Measurements from ENCODE around the gene ATP8B2.
A peak's percentile ranks its signal among the peaks of the same experiment; 100 is the strongest.
"Not testable (repeated sequence)": the region's sequence is repeated elsewhere in the genome, so short reads cannot be mapped to it uniquely, and the experiment has no call there.

The ATP8B2 gene

GRCh38 chr1:154324669-154325582 is at the start of gene ATP8B2:
ATP8B2 (plus strand) TSS chr1:154325525; CDS start chr1:154328142, 2,617 bp downstream.
- DNase-seq (ENCODE audit: low spot score), result peak; percentile 91

- no peak for DNase-seq (ENCODE audit: low spot score)
These were observed 48.5 kb upstream of the ATP8B2 start for GRCh38 chr1:154276797-154277196.

- DNase-seq (ENCODE audit: low spot score), result not testable (repeated sequence)
These were observed 37.7 kb upstream of the ATP8B2 start for GRCh38 chr1:154287591-154287990.

GRCh38 chr1:154288661-154289060 is 36.7 kb upstream of the ATP8B2 start:
- DNase-seq (ENCODE audit: low spot score), result no peak

GRCh38 chr1:154290921-154291320 is 34.4 kb upstream of the ATP8B2 start:
- no peak for DNase-seq (ENCODE audit: low spot score)

GRCh38 chr1:154295408-154296235 is 29.7 kb upstream of the ATP8B2 start:
- no peak for DNase-seq (ENCODE audit: low spot score)

GRCh38 chr1:154301582-154301981 is 23.7 kb upstream of the ATP8B2 start:
- no peak for DNase-seq (ENCODE audit: low spot score)

- DNase-seq (ENCODE audit: low spot score), result no peak
These were observed 20.5 kb upstream of the ATP8B2 start for GRCh38 chr1:154304664-154305337.

- DNase-seq (ENCODE audit: low spot score), result peak; percentile 80
These were observed 19.2 kb upstream of the ATP8B2 start for GRCh38 chr1:154306151-154306550.

GRCh38 chr1:154307670-154308270 is 17.6 kb upstream of the ATP8B2 start:
- not testable (repeated sequence) for DNase-seq (ENCODE audit: low spot score)

- not testable (repeated sequence) for DNase-seq (ENCODE audit: low spot score)
These were observed 16.2 kb upstream of the ATP8B2 start for GRCh38 chr1:154309136-154309535.

GRCh38 chr1:154312229-154313065 is 12.9 kb upstream of the ATP8B2 start:
- not testable (repeated sequence) for DNase-seq (ENCODE audit: low spot score)

GRCh38 chr1:154313066-154313356 is 12.3 kb upstream of the ATP8B2 start:
- DNase-seq (ENCODE audit: low spot score), result no peak

- DNase-seq (ENCODE audit: low spot score), result not testable (repeated sequence)
These were observed 11.1 kb upstream of the ATP8B2 start for GRCh38 chr1:154314226-154314625.

GRCh38 chr1:154316704-154317103 is 8.6 kb upstream of the ATP8B2 start:
- DNase-seq (ENCODE audit: low spot score), result no peak

- no peak for DNase-seq (ENCODE audit: low spot score)
These were observed 6.9 kb upstream of the ATP8B2 start for GRCh38 chr1:154318386-154318785.

- no peak for DNase-seq (ENCODE audit: low spot score)
These were observed 4.3 kb upstream of the ATP8B2 start, which contains the start of gene AQP10 for GRCh38 chr1:154320882-154321608. AQP10 (plus strand) TSS chr1:154321093; CDS start chr1:154321156, 63 bp downstream.

- DNase-seq (ENCODE audit: low spot score), result not testable (repeated sequence)
These were observed 3.8 kb upstream of the ATP8B2 start for GRCh38 chr1:154321609-154321934.

- DNase-seq (ENCODE audit: low spot score), result no peak
These were observed 1.8 kb upstream of the ATP8B2 start for GRCh38 chr1:154323493-154323892.

GRCh38 chr1:154324241-154324640 is 1.1 kb upstream of the ATP8B2 start:
- DNase-seq (ENCODE audit: low spot score), result no peak

Measured in AG20443 (cell line).